HG03064 (cell line): ENCODE results near the gene BLACAT1.

ENCODE experiments used
- ATAC-seq: cut with Tn5 transposase; IDR thresholded peaks from one replicate; pipeline ENCODE4 v1.9.1; 2021; ENCODE audit warnings: low read depth; ENCODE audit not compliant: unreplicated experiment

The BLACAT1 gene

GRCh38 chr1:205455581-205456382 lies at the start of gene BLACAT1:
BLACAT1 (minus strand) TSS chr1:205456045.
- no peak for ATAC-seq

GRCh38 chr1:205505076-205505729 lies 49.4 kb upstream of the BLACAT1 start:
- no peak for ATAC-seq

DNA sequence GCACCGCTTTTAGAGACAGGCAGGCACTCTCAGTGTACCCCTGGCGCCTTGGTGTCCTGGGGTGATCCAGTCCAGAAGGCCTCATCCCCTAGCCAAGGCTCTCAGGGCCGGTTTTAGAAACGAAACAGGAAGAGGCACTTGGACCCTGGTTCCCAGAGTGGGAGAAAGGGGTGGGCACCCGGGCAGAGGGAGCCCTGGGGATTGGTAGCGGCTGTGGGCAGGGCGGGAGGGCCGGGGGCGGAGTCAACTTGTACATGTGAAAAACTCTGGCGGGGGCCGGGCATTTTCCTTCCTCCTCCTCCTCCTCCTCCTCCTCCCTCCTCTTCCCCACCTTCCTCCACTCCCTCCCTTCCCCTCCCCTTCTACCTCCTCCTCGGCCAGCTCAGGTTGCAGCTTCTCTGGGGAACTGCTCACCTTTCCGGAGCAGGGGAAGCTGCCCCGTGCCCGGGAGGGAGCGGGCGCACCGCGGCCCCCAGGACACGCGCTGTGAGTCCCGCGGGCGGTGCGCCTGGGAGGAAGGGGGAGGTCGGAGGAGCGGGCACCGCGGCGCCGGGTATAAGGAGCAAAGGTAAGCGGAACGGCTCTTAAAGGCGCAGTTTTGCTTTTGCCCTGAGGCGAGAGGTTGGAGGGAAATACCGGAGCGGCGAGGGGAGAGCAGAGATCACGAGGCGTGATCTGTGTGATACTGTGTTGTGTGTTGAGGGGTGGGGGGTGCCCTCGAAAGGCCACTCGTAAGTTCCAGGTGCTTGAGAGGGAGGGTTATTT lies 48.6 kb upstream of the BLACAT1 start, which contains the start of gene CDK18:
Gene CDK18 (plus strand): TSS at position 359 of the 765 bp plus-strand sequence. CDS start 18,499 bp downstream, outside the sequence.
- ATAC-seq, result no peak

DNA sequence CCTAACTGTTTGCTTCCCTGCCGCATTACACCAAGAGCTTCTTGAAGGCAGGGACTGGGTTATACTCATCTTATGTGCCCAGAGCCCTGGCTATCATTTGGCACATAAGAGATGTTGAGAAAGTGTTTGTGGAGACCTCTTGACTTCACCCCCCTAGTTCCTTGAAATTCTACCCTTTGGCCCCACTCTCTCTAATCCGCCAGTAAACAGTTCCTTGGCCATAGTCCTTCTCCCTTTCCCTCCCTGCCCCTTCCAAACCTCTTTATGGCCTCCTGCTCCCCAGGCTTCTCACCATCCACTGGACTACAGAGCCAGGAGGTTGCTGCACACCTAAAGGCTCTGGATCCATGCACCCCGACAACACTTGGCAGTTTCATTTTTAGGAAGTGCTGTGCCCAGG lies 47.1 kb upstream of the BLACAT1 start:
- ATAC-seq, result no peak

DNA sequence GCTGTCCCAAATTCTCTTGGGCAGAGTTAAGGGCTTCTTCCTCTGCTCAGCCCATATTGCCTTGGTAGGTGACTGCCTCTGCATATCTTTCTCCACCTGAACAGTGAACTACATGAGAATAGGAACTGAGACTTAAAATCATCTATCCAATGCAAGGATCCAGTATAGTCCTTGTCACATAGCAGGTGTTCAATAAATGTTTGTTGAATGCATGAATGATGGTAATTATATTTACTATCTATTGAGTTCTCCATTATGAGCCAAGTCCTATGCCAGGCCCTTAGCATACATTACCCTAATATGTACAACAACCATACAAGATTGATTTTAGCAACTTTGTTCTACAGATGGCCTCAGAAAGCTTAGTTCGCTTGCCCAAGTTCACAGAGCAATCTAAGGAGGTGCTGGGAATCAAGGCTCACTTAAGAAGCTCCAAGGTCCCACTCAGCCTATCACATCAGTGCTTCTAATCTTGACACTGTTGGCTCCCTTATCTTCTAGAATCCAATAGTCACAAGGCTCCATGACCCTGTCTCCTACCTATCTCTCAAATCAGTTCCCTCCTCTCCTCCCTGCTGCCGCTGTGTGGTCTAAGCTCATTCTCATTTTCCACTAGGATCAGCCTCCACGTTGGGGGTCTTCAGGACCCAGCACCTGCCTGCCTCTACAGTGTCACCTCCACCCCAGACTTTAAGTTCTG lies 46.4 kb upstream of the BLACAT1 start:
- ATAC-seq, result no peak

DNA sequence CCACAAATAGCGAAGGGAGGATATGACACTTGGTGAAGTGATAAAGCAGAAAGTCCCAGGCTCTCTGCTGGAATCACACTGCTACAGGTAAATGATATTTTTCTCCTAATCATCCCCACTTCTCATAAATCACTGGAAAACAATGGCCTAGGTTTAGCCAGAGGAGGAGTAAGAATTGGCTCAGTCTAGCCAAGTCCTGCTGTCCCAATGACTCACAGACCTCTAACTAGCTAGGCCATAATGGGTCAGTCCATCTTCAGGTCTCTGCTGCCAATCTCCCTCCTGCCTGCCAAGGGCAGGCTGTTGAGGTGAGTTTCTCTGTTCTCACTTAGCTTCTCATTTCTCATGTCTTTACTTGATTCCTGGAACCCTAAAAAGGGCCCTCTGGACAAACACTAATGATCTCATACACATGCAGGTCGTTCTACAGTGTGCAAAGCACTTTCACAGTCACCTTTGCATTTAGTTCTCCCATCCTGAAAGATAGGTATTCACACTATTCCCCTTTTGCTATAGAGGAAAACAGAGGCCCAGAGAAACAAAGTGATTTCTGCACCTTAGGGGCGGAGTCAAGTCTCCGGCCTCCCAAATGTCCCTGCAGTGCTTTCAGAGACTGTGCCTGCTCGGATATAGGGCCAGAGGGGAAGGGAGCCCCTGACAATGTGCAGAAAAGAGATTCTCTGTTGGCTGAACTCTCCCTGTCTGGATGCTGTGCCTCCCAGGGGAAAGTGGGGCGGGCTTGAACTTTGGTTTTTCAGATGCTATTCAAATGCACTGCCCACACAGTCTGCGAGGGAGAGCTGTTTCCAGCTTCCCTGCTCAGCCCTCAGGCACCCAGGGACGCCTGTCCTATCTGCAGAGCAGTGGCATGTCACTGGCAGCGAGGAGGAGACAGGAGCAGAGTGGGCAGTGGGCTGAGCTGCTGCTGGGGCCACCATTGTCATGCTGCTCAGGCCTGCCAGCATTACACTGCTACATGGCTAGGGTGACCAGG lies 44.7 kb upstream of the BLACAT1 start:
- no peak for ATAC-seq

DNA sequence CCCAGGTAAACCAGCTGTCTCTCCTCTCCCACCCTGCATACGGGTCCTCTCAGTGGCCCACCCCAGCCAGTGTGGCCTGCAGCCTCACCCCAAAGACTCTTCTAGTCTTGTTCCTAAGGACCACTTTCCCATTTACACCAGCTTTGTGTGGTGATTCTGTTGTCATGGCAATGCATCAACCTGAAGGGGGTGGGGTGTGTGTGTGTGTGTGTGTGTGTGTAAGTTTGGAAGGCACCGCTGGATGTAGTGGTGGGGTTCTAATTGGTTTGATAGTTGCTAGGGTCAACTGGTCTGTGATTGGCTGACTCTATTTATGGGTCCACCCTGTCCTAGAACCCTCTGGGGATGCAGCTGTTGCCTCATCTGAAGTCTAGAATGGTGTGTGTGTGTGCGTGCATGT lies 43.9 kb upstream of the BLACAT1 start:
- ATAC-seq, result no peak

- ATAC-seq, result no peak
Measured at GRCh38 chr1:205497351-205497750, 41.5 kb upstream of the BLACAT1 start.

- no peak for ATAC-seq
Measured at GRCh38 chr1:205496661-205497060, 40.8 kb upstream of the BLACAT1 start.

- ATAC-seq, result no peak
Measured at GRCh38 chr1:205495237-205495823, 39.5 kb upstream of the BLACAT1 start.

GRCh38 chr1:205494115-205494514 lies 38.3 kb upstream of the BLACAT1 start:
- no peak for ATAC-seq

GRCh38 chr1:205493241-205494085 lies 37.6 kb upstream of the BLACAT1 start:
- ATAC-seq, result no peak

DNA sequence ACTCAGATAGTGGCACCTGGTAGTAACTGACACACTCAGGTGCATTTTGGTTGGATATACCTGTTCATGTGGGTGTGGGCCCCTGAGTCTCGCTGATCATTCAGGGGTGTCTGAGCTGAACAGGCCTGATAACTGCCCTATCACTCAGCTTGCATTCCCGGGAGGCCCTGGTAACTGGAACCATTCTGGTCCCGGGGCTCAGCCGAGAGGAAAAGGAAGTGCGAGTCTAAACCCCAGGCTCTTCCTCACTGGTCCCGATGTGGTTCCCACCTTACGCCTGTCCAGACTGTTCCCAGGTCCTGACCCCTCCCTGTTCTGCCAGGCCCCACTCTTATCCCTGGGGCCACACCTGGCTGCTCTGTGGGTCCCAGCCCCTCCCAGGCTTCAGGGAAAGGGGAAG lies 36.9 kb upstream of the BLACAT1 start:
- no peak for ATAC-seq

DNA sequence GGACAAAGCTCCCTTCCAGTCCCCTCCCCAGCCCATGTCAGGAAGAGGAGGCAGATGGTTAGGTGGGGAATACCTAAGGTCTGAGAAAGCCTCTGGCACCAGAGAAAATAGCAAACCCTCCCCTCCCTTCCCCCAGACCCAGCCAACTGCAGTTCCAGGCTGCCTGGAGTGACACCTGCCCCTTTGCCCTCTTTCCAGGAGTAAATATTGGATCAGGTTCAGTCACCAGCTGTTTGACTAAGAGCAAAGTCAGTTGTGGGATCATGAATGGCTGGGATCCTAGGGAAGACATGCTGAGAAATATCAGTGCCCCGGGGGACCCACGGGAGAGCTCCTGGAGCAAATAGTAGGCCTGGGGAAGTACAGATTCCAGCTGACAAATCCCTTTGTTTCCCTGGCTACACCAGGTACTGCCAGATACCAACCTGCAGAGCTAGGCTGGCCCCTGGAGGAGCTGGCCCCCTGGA lies 36.4 kb upstream of the BLACAT1 start:
- ATAC-seq, result no peak

- no peak for ATAC-seq
Measured at GRCh38 chr1:205491794-205492193, 35.9 kb upstream of the BLACAT1 start.

DNA sequence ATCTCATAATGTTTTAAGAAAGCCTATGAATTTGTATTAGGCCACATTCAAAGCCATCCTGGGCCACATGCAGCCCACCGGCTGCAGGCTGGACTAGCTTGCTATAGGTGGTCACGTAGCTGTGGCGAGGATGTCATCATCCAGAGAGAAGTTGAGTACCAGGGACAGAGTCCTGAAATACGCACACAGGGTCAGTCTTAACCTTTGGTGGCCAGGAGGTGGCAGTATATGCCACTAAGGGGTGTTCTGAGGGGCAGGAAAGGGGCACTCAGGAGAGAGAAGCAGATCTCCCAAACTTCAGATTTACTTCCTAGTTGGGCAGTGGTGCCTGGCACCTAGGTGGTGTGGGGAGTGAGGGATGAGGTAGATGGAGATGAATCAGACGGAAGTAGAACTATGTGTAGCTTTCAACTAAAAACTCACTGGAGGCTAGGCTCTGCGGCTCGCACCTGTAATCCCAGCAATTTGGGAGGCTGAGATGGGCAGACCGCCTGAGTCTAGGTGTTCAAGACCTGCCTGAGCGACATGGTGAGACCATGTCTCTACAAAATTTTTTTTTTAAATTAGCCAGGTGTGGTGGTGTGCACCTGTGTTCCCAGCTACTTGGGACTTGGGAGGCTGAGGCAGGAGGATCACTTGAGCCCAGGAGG lies 32.4 kb upstream of the BLACAT1 start:
- no peak for ATAC-seq

DNA sequence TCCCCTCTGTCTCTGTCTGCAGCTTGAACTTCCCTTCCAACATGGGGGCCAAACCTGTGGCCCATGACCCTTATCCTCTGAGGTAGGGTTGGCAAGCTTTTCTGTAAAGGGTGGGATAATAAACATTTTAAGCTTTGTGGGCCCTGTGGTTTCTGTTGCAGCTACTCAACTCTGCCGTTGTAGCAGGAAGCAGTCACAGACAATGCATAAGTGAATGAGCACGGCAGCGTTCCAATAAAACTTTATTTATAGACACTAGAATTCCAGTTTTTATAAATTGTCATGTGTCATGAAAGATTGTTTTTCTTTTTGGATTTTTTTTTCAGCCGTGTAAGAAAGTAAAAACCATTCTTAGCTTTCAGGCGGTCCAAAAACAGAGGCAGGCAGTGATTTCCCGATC lies 30.4 kb upstream of the BLACAT1 start:
- ATAC-seq, result no peak
